Gastroesophageal sphincter (tissue), 4 donors: ENCODE measurements around the gene GABRB3. TPM values are rescaled to one million over a fixed set of nuclear protein-coding genes. Genes with fewer than 3 reads are reported as not detected.

Source experiments
- ATAC-seq: fragments of 150-250 bp; one replicate; pipeline ENCODE4 v1.9.1; 2016; ENCODE audit warnings: mild to moderate bottlenecking, moderate library complexity
- H3K27ac ChIP-seq, 4 donors: fragments of 200-600 bp; sonication (generic) in 3 of 4; 1 replicate in 3 of 4; 2 replicates in 1 of 4; pipeline ENCODE4 v1.5.1; 2016 to 2019
- H3K27me3 ChIP-seq: fragments of 200-600 bp; sonication (generic); one replicate; pipeline ENCODE4 v1.5.1; 2019
- H3K36me3 ChIP-seq, 2 donors: fragments of 200-600 bp; sonication (generic); one replicate each; pipeline ENCODE4 v1.5.1; 2019; ENCODE audit warnings: control low read depth in 1 of 2
- H3K4me1 ChIP-seq, 3 donors: fragments of 200-600 bp; sonication (generic); 1 replicate in 2 of 3; 2 replicates in 1 of 3; pipeline ENCODE4 v1.5.1; 2016 to 2019; ENCODE audit warnings: control low read depth in 2 of 3
- H3K4me3 ChIP-seq, 2 donors: fragments of 200-600 bp; sonication (generic); one replicate each; pipeline ENCODE4 v1.5.1; 2019; ENCODE audit warnings: mild to moderate bottlenecking in 1 of 2, moderate library complexity in 1 of 2
- H3K9me3 ChIP-seq, 3 donors: fragments of 200-600 bp; sonication (generic); one replicate each; pipeline ENCODE4 v1.5.1; 2017 to 2019; ENCODE audit warnings: control low read depth in 2 of 3
- EP300 ChIP-seq: sonication (generic); formaldehyde crosslinking; IDR thresholded peaks from one replicate; pipeline ENCODE4 v1.6.1; 2017; ENCODE audit warnings: antibody characterized with exemption, mild to moderate bottlenecking
- POLR2A ChIP-seq, 2 donors: fragments of 450-650 bp; IDR thresholded peaks; one replicate each; pipeline ENCODE4 v1.6.1; 2017; ENCODE audit warnings: antibody characterized with exemption in 2 of 2, mild to moderate bottlenecking in 2 of 2, moderate library complexity in 1 of 2
- POLR2AphosphoS5 ChIP-seq: sonication (generic); formaldehyde crosslinking; IDR thresholded peaks from one replicate; pipeline ENCODE4 v1.6.1; 2017; ENCODE audit warnings: antibody characterized with exemption
- WGBS, 2 donors: methylation state at CpG; one replicate each; pipeline ENCODE4 v1.1.5; 2018; ENCODE audit warnings: low coverage in 1 of 2; 5-methylcytosine and 5-hydroxymethylcytosine counted together
- total RNA-seq, 4 donors: library from RNA; depleted of rRNA; stranded (reverse); fragments of >200 nt; gene quantifications; one replicate each; pipeline ENCODE4 v1.1.0, GENCODE V29; 2016
- TF ChIP-seq, protein P1 (sequence below), 4 experiments: fragments of 200-600 bp in 2 of 4; fragments of 450-650 bp in 2 of 4; sonication (generic) in 1 of 4; IDR thresholded peaks; one replicate each; pipeline ENCODE4 v1.5.1; 2017 to 2019; ENCODE audit warnings: antibody characterized with exemption in 4 of 4, mild to moderate bottlenecking in 2 of 4, moderate library complexity in 2 of 4

Gene GABRB3
- total RNA-seq, 4 donors from 2014 or later, result 2.4 to 4.3 (median 3.6) TPM

DNA sequence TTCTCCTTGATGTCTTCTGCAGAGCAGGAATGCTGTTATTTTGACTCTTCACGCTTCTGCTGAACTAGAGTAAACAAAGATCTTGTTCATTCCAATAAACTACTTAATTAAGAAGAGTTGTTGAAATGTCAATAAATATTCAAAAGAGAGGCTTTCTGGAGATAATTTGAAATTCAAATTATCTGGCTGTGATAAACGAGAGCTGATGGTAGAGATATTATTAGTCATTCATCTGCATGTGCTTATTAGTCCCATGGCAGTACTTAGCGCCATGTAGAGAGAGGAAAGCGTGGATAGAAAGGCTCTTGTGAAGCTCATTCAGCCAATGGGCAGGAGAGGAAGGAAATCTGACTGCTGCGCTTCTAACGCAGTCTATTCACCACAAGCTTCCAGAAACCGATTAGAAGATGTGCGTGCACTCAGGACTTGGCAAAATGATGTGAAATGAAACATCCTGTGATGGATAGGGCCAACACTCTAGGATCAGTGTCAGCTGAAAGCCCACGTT lies 251.1 kb downstream of the GABRB3 start:
- no peak overlapping the region for H3K4me3 ChIP-seq
- no peaks in the 10 kb centered on the region for H3K4me1 ChIP-seq
- 62 to 63% methylated on average over 5 to 9 of the region's 9 CpGs for WGBS, 2 donors
- TF ChIP-seq, protein P1, sequence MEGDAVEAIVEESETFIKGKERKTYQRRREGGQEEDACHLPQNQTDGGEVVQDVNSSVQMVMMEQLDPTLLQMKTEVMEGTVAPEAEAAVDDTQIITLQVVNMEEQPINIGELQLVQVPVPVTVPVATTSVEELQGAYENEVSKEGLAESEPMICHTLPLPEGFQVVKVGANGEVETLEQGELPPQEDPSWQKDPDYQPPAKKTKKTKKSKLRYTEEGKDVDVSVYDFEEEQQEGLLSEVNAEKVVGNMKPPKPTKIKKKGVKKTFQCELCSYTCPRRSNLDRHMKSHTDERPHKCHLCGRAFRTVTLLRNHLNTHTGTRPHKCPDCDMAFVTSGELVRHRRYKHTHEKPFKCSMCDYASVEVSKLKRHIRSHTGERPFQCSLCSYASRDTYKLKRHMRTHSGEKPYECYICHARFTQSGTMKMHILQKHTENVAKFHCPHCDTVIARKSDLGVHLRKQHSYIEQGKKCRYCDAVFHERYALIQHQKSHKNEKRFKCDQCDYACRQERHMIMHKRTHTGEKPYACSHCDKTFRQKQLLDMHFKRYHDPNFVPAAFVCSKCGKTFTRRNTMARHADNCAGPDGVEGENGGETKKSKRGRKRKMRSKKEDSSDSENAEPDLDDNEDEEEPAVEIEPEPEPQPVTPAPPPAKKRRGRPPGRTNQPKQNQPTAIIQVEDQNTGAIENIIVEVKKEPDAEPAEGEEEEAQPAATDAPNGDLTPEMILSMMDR (IDR thresholded peaks at IDR 0.05), result no peak
- TF ChIP-seq POLR2AphosphoS5 (no peak), EP300 (no peak), POLR2A (IDR thresholded peaks at IDR 0.05) (no peak)
- no peaks in the 10 kb centered on the region for H3K27me3 ChIP-seq
- no peaks in the 10 kb centered on the region for H3K9me3 ChIP-seq
- no peak for ATAC-seq
- H3K27ac ChIP-seq, result no peak overlapping the region
- H3K36me3 ChIP-seq, result no peaks in the 10 kb centered on the region

- no peak for TF ChIP-seq EP300
- TF ChIP-seq, protein P1 (IDR thresholded peaks at IDR 0.05), result no peak
- TF ChIP-seq POLR2A (IDR thresholded peaks at IDR 0.05), result no peak
- TF ChIP-seq POLR2AphosphoS5, result no peak
- WGBS, 2 donors, result 57 to 63% methylated on average over 3 to 8 of the region's 8 CpGs
- no peak for ATAC-seq
These were observed 251.7 kb downstream of the GABRB3 start for GRCh38 chr15:26521130-26521529.

DNA sequence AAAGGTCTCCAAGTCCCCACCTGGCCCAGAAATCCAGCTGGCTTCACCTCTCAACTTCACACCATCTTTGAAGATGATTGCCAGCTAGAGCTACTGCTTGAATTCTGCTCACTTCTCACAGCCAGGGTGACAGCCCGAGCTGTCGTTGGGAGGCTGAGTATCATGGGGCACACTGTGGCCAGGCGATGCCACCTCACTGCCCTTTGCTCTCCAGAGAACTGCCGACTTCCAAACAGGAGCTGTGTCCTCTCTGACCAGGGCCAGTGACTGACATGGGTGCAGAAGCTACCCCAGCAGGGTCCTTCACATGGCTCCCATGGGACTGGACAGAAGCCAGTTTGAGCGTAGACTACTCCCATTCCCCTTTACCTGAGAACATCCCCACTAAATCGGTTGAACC lies 254.0 kb downstream of the GABRB3 start:
- 90 to 100% methylated on average over 1 to 2 of the region's 6 CpGs for WGBS, 2 donors
- Histone ChIP-seq H3K9me3 (no peaks in the 10 kb centered on the region), H3K27me3 (no peaks in the 10 kb centered on the region), H3K4me3 (no peak overlapping the region), H3K36me3 (no peaks in the 10 kb centered on the region), H3K27ac (no peak overlapping the region), H3K4me1 (no peaks in the 10 kb centered on the region)
- no peak for ATAC-seq
- TF ChIP-seq, protein P1 (IDR thresholded peaks at IDR 0.05), result no peak
- TF ChIP-seq POLR2A (IDR thresholded peaks at IDR 0.05) (no peak), POLR2AphosphoS5 (no peak), EP300 (no peak)

More at GRCh38 chr15:26521130-26521529, 251.7 kb downstream of the GABRB3 start:
- H3K4me1 ChIP-seq, result no peaks in the 10 kb centered on the region
- H3K36me3 ChIP-seq, result no peaks in the 10 kb centered on the region
- H3K9me3 ChIP-seq, result no peaks in the 10 kb centered on the region
- no peak overlapping the region for H3K27ac ChIP-seq
- H3K27me3 ChIP-seq, result no peaks in the 10 kb centered on the region
- no peak overlapping the region for H3K4me3 ChIP-seq

DNA sequence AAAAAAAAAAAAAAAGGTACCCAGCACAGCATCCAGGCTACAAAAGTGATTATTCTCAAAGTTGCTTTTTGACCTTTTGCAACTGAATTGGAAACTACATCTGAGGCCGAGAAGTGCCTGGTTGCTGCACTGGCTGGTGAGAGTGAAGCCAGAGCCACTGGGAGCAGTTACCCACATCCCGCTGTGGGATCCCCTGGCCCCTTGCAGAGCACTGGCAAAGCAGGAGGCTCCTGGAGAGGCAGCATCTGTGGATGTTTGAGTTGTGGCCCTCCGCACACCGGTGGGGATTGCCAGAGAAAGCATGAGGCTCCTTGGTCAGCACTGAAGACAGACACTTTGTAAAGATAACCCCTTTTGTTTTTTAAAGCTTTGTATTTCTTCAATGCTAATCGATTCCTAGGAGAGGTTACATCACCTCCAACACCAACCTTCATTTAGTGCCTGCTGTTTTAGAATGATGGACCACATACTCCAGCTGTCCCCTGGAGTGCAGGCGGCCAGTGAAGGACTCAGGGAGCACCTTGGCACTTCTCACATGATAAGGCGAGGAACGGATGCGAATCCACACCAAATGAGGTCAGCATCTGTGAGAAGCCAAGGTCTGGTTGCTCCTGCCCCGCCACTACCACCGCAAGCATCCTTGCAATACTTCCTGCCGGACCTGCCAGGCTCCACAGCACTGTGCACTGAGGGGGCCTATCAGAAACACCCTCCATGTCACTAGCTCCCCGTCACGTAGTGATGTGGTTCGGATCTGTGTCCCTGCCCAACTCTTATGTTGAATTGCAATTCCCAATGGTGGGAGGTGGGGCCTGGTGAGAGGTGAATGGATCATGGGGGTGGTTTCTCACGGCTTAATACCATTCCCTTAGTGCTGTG lies 256.5 kb downstream of the GABRB3 start:
- TF ChIP-seq, protein P1 (IDR thresholded peaks at IDR 0.05), result no peak
- TF ChIP-seq EP300 (no peak), POLR2A (IDR thresholded peaks at IDR 0.05) (no peak), POLR2AphosphoS5 (no peak)
- Histone ChIP-seq H3K36me3 (no peaks in the 10 kb centered on the region), H3K27ac (no peak overlapping the region), H3K4me1 (no peaks in the 10 kb centered on the region), H3K27me3 (no peaks in the 10 kb centered on the region), H3K4me3 (no peak overlapping the region), H3K9me3 (peaks cover 0 to 6% (median 0%) of the 10 kb centered on the region in 3 donors)
- ATAC-seq, result no peak
- 89 to 97% methylated on average over 5 to 7 of the region's 16 CpGs for WGBS, 2 donors

DNA sequence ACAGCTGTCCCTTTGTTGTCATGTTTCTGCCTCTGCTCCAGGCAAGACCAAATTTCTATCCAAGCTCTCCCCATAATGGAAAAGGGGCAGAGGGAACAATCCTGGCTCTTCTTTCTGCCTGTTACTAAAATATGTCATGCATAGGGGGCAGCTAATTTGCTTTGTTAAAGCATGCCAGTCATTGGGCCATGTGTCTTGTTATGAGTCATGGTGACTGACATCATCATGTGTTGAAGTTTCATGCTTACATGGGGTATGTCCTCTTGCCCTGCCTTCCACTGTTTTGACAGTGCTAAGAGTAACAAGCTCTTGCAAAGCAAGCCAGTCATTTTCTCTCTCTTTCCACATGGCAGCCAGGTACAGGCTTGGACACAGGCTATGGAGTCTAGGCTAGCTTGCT lies 268.9 kb downstream of the GABRB3 start:
- no peak for ATAC-seq
- H3K36me3 ChIP-seq, result no peaks in the 10 kb centered on the region

More for the DNA sequence above, 268.9 kb downstream of the GABRB3 start:
- Histone ChIP-seq H3K4me3 (no peak overlapping the region), H3K4me1 (no peaks in the 10 kb centered on the region), H3K27me3 (no peaks in the 10 kb centered on the region), H3K27ac (no peak overlapping the region), H3K9me3 (no peaks in the 10 kb centered on the region)
- TF ChIP-seq, protein P1 (IDR thresholded peaks at IDR 0.05), result no peak
- TF ChIP-seq POLR2A (IDR thresholded peaks at IDR 0.05), result no peak
- TF ChIP-seq POLR2AphosphoS5, result no peak
- no peak for TF ChIP-seq EP300
